Activated T-cell treated with anti-CD3 and anti-CD28 coated beads, Interleukin-2, amount 50 U/mL, for 1 hour (primary cell): ENCODE data around the gene SLC25A28.

Experiments
- DNase-seq: peaks from one replicate; pipeline ENCODE4 v3.0.0-alpha.2; 2020

The SLC25A28 gene, protein sequence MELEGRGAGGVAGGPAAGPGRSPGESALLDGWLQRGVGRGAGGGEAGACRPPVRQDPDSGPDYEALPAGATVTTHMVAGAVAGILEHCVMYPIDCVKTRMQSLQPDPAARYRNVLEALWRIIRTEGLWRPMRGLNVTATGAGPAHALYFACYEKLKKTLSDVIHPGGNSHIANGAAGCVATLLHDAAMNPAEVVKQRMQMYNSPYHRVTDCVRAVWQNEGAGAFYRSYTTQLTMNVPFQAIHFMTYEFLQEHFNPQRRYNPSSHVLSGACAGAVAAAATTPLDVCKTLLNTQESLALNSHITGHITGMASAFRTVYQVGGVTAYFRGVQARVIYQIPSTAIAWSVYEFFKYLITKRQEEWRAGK

DNA sequence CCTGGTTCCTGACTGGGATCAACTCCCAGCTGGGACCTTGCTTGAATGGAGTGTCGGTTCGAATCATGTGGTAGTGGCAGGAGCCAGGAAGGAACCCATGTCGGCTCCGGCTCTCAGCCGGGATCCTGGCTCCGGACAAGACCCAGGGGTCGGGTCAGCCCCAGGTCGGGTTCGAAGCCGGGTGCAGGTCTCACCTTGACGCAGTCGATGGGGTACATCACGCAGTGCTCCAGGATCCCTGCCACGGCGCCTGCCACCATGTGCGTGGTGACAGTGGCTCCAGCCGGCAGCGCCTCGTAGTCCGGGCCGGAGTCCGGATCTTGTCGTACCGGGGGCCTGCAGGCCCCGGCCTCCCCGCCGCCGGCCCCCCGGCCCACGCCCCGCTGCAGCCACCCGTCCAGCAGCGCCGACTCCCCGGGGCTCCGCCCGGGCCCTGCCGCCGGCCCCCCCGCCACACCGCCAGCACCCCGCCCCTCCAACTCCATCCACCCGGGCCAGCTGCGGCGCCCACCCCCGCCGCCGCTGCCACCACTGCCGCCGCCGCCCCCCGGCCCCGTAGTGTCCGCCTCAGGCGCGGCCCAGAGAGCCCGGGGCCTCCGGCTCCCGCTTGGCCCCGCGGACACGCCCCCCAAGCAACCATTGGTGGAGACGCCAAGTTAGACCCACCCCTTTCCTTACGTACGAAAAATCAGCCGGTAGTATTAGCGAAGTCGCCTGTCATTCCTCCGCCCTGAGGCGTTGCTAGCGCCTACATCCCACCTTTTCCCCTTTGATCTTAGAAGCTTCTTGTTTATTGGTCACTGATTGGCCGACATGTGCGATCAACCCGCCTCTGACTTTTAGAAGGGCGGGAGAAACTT lies at the start of gene SLC25A28:
SLC25A28 (minus strand) TSS at position 589 of the 860 bp plus-strand sequence; CDS start at position 485, 104 bp downstream.
- DNase-seq: peak; percentile 88

DNA sequence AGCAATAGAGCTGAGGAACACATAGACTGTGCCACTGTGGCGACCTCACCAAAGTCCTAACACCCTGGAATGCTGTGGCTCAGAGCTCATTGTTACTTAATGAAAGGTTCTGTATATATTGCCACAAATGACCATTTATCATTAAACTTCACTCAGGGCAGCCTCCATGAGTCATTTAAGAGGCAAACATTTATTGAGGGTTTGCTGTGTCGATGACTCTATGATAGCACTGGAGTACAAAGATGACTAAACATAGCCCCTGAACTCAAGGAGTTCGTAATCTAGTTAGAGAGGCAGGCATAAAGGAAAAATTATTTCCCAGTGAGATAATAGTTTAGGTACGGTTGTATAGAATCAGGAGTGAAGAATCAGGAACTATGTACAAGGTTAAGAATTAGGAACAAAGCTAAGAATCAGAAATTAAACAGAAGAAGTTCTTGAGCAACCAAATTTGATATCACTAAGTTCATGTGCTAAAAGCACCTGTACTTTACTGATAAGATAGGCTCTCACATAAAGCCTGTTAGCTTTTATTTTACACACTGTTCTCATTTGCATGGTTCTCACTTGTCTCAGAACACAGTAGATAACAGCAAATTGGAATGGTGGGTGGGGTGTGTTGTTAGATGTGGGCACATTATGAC lies 47.0 kb upstream of the SLC25A28 start:
- DNase-seq: no peak

DNA sequence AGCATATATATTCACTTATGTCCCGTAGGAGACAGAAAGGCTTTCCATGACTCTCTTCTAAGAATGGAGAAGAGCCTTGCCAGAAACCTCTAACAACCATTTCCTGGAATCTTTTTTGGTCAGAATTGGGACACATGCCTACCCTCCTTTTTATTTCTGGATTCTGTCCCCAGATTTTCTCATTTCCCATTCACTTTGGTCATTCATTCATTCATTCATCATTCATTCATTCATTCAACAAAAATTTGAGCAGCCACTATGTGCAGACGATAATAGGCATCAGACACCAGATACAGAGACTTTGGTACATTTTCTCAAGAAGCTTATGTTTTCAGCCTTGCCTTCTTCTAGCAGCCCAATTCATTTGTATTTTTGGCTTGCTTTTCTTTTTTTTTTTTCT lies 45.1 kb upstream of the SLC25A28 start:
- no peak for DNase-seq

DNA sequence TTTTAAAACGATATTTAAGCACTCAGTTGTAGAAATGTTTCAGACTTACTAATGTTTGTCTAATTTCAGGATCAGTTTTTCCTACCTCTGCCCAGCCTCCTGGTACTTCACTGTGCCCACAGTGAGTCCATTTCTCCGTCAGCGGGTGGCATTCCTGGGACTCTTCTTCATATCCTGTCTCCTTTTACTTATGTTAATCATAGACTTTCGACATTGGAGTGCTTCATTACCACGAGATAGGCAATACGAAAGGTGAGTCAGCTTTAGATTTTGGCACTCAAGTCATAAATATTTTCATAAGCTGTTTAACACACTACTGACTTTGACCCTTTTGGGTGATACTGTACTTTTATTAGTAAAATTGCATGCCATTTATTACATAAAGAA lies 41.1 kb upstream of the SLC25A28 start:
- no peak for DNase-seq

DNA sequence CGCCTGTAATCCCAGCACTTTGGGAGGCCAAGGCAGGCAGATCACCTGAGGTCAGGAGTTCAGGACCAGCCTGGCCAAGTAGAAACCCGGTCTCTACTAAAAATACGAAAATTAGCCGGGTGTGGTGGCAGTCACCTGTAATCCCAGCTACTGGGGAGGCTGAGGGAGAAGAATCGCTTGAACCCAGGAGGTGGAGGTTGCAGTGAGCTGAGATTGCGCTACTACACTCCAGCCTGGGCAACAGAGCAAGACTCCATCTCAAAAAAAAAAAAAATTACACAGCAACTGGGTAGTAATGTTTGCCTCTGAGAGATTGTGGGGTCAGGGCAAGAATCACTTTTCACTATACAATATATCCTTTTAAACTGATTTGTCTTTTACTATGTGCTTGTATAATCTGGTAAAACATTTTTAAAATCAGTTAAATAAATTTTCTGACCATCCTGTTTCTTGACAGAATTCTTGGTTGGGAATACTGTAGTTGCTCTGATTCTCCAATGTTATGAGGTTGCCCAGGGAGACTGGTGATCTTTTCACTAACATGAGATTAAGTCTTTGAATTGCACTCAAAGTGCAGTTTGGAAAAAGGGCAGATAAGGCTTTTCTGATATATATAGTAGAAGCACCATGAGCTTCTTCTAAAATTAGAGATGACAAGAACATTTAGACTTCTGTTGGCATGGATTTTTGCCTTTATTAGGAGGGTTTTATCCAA lies 40.6 kb upstream of the SLC25A28 start:
- no peak for DNase-seq

DNA sequence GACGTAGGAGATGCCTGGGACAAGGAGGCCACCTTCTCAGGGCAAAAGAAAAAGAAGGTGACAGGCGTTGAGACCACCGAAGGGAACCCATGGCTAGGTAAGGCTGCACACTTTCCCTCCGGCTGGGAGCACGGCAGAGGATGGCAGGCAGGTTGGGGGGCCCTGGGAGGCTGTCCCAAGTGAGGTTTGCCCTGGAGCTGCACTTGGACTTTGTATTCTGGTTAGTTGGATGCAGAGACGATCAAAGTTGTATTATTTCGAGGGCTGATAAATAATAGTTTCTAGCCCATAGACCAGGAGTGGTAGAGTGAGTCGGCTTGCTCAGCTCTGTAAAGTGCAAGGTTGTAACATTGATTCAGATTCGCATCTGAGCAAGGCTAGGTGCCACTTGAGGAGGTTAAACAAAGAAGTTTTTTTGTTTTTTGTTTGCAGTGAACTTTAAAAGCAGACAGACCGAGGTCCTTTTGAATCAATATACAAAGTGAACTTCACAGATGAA lies 39.7 kb upstream of the SLC25A28 start:
- DNase-seq: no peak

DNA sequence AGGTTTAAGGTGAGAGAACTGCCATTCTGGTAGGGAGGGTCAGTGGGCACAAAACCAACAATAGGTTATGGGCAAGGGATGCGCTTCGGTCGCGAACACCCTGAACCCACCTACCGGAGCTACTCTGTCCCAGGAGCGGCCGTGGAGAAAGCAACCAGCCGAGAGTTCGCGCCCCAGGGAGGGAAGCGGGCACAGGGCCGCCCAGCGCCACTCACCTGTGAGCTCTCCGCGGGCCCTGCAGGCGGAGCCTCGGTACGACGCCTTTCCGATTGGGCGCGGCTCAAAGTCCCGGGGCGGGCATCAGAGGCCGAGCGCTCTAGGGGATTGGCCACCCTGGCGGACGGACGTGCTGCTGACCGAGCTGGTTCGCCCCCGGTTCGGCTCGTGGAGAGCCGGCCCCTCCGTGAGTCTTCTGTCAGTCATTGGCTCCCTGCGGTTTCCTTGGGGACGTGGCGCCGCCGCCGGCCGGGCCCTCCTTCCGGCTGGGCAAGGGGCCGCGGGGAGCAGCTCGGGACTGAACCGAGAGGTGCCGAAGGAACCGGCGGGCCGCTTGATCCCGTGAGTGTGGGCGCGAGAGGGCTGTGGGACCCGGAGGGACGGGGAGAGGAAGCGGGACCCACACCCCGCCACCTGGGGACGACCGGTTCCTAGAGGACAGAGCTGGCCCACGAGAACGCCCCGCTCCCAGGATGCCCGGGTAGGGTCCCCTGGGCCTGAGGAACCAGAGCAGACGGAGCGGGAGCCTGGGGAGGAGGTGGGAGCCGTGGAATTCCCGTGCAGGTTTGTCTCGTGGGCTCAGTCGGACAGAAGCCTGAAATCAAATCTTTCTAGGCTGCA lies 39.0 kb upstream of the SLC25A28 start, which contains the start of gene ENTPD7:
ENTPD7 (plus strand) TSS at position 479 of the 837 bp plus-strand sequence. CDS start 448 bp downstream, outside the sequence.
- DNase-seq: peak; percentile 87

DNA sequence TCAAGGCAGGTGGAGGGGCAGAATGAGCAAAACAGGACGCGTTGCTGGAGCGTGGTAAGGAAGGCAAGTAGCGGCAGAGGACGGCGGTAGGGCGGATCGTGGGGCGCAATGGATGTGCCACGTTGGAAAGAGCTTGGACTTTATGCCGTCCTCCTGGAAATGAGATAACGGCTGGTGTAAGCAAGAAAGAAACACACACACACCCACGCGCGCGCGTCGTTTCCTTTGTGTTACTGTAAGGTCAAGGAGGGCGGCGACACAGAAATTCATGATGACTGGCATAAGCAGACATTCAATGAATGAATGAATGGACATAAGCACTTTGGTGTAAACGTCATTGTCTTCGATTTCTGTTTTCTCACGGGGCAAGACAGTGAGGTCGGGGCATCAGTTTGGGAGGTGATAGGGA lies 38.4 kb upstream of the SLC25A28 start:
- peak; percentile 42 for DNase-seq

DNA sequence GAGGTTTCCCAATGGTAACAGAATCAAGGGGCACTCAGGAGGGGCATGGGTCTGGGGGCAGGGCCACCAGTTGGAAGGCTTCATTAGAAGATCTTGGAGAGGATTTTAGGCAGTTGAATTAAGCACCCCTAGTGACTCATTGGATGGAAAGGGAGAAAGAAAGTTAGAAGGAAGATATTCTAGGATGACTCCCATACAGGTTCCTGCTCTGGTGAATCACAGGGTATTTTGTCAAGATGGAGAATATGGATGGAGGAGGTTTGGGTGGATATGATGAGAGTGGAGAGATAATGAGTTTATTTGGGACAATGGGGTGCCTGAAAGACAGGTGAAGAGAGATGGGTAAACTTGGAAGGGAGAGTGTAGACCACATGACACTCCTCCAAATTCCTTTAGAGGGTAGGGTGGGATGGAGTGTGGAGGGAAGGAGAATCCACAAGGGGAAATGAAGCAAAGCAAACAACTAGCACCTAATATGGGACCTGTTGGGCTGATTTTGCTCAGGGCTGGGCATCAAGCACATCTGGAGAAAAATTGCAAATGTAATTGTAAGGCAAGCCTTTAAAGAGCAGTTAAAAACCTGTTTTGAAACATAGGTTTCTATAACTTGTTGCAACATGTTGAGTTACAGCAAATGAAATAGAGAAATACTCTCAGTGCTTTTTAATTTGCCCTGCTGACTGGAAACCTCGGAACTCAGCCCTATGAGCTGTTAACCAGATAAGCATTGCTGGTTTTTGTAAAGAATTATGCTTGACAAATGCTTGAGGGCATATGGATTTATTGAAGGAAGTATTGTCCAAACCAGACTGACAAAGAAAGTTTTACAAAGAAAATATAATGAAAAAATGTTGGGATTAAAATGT lies 36.2 kb upstream of the SLC25A28 start:
- no peak for DNase-seq

DNA sequence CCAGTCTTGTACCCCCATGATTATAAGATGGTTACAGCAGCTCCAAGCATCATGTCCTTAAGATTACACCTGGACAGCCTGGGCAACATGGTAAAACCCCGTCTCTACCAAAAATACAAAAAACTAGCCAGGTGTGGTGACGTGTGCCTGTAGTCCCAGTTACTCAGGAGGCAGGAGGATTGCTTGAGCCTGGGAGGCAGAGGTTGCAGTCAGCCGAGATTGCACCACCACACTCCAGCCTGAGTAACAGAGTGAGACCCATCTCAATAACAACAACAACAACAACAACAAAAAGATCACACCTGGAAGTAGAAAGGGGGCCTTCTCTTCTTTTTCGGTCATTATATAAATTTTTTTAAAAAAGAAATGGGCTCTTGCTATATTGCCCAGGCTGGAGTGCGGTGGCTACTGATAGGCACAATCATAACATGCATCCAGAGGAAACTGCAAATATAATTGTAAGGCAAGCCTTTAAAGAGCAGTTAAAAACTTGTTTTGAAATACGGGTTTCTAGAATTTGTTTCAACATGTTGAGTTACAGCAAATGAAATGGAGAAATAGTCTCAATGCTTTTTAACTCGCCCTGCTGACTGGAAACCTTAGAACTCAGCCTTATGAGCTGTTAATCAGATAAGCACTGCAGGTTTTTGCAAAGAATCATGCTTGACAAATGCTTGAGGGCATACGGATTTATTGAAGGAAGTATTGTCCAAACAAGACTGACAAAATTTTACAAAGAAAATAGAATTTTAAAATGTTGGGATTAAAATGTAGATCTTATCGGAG lies 34.3 kb upstream of the SLC25A28 start:
- DNase-seq: no peak

DNA sequence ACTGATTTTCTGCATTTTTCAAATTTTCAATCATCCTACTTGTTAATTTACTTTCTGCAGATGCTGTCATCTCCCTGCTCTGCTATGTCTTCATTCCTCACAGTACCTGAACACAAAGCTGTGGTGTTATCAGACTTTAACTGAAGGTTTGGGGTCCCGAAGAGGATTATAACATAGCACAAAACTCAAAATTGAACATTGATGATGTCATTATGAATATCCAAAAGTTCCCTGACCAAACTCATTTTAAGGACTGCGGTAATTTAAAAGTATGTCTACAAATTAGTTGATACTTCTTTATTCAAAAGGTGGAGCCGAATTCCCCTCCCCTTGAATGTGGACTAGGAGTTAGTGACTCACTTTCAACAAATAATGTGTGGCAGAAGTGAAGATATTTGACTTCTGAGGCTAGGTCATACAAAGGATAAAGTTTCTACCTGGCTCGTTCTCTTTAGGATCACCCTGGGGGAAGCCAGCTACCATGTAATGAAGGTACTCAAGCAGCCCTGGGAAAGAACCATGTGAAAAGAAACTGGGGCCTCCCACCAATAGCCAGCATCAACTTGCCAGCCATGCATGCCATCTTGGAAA lies 32.7 kb upstream of the SLC25A28 start:
- no peak for DNase-seq

DNA sequence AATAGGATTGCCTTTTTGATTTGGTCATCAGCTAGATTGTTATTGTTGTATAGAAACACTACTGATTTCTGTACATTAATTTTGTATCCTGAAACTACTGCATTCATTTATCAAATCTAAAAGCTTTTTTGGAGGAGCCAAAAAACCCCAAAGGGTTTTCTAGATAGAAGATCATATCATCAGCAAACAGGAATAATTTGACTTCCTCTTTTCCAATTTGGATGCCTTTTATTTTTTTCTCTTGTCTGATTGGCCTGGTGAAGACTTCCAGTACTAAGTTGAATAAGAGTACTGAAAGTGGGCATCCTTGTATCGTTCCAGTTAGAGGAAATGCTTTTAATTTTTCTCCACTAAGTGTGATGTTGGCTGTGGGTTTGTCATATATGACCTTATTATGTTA lies 28.5 kb upstream of the SLC25A28 start:
- DNase-seq: no peak

DNA sequence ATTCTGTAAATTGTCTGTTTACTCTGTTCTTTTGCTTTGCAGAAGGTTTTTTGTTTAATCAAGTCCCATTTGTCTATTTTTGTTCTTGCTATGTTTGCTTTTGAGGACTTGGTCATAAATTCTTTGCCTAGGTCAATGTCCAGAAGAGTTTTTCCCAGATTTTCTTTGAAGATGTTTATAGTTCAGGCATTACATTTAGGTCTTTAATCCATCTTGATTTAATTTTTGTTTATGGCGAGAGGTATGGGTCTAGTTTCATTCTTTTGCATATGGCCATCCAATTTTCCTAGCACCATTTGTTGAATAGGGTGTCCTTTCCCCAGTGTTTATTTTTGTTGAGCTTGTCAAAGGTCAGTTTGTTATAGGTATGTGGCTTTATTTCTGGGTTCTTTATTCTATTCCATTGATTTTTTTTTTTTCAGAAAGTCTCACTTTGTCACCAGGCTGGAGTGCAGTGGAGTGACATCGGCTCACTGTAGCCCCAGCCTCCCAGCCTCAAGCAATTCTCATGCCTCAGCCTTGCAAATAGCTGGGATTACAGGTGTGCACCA lies 27.4 kb upstream of the SLC25A28 start:
- no peak for DNase-seq

DNA sequence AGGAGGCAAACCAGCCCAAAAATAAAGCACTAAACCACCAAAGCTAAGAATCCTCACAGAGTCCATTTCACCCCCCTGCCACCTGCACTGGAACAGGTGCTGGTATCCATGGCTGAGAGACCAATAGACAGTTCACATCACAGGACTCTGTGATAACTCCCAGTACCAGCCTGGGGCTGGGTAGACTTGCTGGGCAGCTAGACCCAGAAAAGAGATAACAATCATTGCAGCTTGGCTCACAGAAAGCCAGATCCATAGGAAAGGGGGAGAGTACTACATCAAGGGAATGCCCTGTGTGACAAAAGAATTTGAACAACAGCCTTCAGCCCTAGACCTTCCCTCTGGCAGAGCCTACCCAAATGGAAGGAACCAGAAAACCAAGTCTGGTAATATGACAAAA lies 13.6 kb upstream of the SLC25A28 start:
- DNase-seq: no peak

DNA sequence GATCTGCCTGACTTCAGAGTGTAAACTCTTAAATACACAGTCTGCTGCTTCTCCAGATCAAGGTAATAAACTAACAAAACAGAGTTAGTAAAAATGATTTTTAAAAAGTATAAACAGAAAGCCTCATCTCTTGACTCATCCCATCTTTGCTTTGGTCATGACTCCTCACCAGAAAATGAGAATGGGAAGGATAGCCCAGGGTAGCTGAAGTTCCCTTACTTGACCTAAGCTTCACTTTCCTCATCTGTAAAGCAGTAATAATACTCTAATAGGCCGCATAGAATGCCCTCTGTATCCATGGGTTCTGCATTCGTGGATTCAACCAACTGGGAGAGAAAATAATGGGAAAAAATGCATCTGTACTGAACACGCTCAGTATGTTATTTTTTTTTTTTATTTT lies 11.3 kb upstream of the SLC25A28 start:
- no peak for DNase-seq

DNA sequence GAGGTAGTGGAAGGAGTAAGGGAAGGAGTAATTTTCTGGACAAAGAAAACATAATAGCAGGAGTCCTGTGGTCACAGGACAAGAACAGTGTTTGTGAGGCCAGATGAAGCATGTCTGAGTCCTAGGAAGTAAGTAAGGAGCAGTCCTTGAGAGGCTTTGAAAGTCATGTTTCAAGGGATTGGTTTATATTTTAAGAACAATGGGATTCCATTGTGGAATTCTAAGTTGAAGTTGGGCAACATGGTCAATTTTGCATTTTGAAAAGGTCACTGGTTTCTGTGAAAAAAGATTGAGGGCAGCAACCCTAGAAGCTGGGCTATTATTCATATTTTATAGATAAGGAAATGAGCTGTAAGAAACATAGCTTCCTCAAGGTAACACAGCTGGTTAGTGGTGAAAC lies 10.8 kb upstream of the SLC25A28 start:
- no peak for DNase-seq

DNA sequence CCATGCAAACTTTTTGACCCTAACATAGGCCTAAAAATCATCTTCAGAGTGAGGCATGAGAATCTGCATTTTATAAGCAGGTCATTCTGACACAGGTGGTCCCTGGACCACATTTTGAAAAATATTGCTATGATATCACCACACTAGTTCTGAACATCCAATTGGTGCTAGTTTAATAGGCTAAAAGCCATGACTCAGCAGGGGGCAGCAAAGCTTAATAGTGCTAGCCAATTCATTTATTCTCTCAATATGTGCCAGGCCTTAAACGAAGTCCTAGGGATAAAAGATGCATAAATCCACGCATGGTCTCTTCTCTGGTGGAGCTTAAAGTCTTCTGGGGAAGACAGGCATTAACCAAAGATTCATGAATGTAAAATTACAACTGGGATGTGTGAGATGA lies 10.2 kb upstream of the SLC25A28 start:
- no peak for DNase-seq

DNA sequence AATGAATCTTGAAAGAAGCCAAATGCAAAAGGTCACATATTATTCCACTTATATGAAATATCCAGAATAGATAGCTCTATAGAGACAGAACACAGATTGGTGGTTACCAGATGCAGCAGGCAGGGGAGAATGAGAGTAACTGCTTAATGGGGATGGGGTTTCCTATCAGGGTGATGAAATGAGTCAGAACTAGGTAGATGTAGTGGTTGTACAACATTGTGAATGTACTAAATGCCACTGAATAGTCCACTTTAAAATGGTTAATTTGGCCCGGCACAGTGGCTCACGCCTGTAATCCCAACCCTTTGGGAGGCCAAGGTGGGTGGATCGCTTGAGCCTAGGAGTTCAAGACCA lies 9.4 kb upstream of the SLC25A28 start:
- no peak for DNase-seq
